Activated gamma-delta T cell treated with anti-CD3 and anti-CD28 coated beads, Interleukin-2, amount 50 U/mL, for 16 hours (primary cell): Measurements from ENCODE around the gene HLF.

Experiments used
- DNase-seq: peaks from one replicate; pipeline ENCODE4 v3.0.0-alpha.2; 2020; ENCODE audit warnings: low read depth

Gene HLF

DNA sequence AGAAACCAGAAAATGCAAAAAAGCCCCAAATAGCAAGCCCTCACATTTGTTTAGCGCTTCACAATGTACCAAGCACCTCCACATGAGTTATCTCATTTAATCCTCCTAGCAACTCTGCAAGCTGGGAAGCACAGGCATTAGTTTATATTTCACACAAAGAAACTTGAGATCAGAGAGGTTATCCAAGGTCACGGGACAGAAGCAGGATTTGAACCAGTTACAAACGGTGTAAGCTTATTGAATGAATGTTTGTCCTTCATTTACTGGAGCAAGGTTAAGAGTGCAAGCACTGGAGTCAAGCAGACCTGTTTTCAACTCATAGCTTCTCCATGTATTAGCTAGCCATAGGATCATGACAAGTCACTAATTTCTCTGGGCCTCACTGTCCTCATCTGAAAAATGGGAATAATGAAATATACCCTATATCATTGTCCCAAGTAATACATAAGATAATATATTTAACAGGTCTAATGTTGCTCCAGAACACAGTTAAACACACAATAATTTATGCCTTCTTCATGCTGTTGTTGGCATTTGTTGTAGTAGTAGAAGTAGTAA is 6.1 kb upstream of the HLF start:
- no peak for DNase-seq

DNA sequence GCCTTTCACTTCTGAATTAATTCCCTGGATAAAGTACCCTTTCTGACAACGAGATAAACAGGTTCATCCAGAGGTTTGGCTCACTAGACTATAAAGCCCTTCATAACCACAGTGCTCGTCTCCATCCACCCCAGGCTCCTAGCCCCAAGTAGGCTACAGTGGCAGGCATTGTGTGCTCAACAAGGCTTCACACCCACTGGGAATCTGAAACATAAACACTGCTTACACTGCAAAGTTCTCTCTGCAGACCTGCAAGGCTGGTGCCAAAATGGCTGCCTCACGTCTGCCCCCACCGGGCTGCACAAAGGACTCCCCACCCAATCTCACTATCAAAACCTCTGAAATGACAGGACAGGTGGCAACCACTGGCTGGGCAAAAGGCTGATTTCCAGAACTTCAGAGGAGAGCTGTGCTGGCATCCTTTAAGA is 5.1 kb upstream of the HLF start:
- no peak for DNase-seq

DNA sequence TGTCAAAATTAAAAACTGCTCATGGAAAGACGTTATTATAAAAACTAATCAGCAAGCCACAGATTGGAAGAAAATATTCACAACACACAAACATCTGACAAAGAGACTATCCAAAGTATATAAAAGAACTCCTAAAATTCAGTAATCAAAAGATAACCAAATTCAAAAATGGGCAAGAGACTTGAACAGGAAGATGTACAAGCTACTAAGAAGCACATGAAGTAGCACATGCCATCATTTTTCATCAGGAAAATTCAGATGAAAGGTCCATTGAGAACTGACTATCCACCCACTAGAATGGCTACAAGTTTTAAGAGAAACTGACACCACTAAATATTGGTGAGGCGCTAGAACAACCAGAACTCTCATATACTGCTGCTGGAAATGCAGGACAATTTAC is 3.4 kb upstream of the HLF start:
- DNase-seq, result no peak

GRCh38 chr17:55263569-55264277 is 1.0 kb upstream of the HLF start:
- no peak for DNase-seq

- no peak for DNase-seq
Observed at GRCh38 chr17:55264278-55264644, 499 bp upstream of the HLF start.

DNA sequence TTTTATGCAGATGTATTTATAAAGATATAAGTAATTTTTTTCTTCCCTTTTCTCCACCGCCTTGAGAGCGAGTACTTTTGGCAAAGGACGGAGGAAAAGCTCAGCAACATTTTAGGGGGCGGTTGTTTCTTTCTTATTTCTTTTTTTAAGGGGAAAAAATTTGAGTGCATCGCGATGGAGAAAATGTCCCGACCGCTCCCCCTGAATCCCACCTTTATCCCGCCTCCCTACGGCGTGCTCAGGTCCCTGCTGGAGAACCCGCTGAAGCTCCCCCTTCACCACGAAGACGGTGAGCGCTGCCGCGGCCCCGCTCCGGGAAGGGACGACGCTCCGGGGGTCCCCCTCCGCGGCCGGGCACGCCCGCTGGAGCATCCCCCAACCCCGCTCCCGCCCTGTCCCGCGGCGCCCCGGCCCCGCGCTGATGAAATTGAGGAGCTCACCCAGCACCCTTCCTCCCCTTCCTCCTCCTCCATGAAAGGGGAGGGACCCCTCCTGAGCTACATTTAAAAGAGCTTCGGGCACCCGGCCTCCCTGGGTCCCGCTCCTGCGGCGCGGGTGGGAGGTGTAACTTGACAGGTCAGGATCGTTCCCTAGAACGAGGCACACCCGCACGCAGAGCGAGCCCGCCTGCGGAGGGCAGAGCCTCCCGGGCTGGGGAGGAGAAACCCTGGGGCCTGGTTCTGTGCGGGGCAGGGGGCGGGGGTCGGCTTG is 706 bp downstream of the HLF start:
- DNase-seq, result no peak

GRCh38 chr17:55266051-55266957 is 1.5 kb downstream of the HLF start:
- no peak for DNase-seq

- DNase-seq, result no peak
Observed at GRCh38 chr17:55266958-55267688, 2.4 kb downstream of the HLF start.

GRCh38 chr17:55267777-55268648 is 3.3 kb downstream of the HLF start:
- DNase-seq, result no peak

- no peak for DNase-seq
Observed at GRCh38 chr17:55268649-55269480, 4.1 kb downstream of the HLF start.

GRCh38 chr17:55269894-55270293 is 5.1 kb downstream of the HLF start:
- no peak for DNase-seq

DNA sequence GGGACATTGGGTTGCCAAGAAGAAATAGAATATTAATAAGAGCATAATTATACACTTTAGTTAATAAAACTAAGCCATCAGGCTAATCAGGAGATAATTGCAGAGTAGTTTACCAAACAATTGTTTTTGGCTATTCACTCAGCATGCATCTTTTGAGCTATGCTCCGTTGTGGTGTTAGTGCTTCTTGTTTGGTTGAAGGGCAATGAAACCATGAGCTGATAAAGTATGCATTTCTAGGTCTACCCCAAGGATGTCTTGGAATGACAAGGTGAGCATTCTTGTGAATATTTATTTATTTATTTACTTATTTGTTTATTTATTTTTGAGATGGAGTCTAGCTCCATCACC is 6.4 kb downstream of the HLF start:
- DNase-seq, result no peak

GRCh38 chr17:55271958-55272710 is 7.4 kb downstream of the HLF start:
- no peak for DNase-seq

- no peak for DNase-seq
Observed at GRCh38 chr17:55272711-55273578, 8.2 kb downstream of the HLF start.

DNA sequence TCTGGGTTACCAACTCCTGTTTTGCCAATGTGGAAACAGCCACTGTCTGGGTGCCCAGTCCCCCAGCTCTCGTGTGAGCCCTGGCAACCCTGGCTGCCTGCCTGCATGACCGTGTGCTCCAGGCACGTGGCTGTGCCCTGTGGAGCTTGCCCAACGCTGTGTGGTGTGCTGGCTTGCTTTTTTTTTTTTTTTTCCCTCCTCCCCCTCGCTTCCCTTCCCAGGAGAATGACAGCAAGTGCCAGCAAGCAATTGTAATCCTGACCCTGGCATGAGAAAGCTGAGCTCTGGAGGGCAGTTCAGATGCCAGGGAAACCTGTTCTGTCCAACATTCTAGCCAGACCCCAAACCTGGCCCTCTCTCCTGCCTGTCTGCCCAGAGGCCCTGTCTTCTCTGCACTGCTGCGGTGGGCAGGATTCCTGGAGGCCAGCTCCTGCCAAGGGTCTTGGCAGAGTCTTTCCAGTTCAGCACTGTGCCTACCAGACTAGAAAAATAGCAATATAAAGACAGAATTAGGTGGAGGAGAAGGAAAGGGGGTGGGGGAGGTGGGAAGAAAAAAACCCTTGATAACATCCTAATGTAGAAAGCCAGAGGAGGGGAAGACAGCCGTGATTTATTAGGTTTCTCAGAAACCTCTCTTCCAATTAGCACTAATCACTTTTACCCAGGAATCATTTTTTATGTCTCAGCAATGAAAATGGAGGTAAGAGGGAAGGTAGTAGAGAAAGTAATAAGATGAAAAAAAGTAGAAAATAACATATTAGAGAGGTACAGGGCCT is 9.0 kb downstream of the HLF start:
- no peak for DNase-seq

GRCh38 chr17:55274355-55275255 is 9.8 kb downstream of the HLF start:
- DNase-seq, result no peak
